Measurements from ENCODE around the gene UBQLN2. TPM values are rescaled to one million over a fixed set of nuclear protein-coding genes. Genes with fewer than 3 reads are reported as not detected.
"Not testable (repeated sequence)": the region's sequence is repeated elsewhere in the genome, so short reads cannot be mapped to it uniquely, and the experiment has no call there.

UBQLN2 gene
- total RNA-seq, 5 donors from 2014 or later (not counting 1 experiment from before 2014, with no cell fraction given) = 46.3 to 57.7 (median 53.7) TPM

DNA sequence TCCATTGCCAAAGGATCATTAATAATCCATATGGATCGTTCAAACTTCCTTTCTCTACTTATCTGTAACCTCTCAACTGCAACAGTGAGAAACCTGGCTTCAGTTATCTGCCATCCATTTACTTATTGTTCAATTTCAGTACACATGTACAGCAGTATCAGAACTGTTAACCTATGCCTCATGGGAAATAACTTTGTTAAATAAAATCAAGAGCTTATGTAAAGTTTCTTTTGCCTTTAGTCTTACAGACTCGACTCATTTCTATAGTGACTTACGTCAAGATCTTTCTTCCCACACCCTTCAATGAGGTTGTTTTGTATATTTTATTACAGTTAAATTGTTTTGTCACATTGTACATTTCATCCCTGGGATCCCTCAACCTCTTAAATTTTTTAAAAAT is 11.4 kb downstream of the UBQLN2 start:
- no CpG with 5 or more reads among the region's 3 CpGs for WGBS (ENCODE audit: insufficient coverage)
- Histone ChIP-seq H3K4me3 (ENCODE audit: control insufficient read depth in 1 of 2, extremely low read depth in 1 of 2, low read length in 1 of 2) (no peak overlapping the region), H3K27ac (ENCODE audit: low read length) (no peak overlapping the region), H3K27me3 (replicated peaks in 1 of 2; ENCODE audit: control insufficient read depth in 2 of 2, extremely low read depth in 1 of 2, insufficient read depth in 2 of 2, low read length in 1 of 2) (no peaks in the 10 kb centered on the region), H3K4me1 (ENCODE audit: control insufficient read depth in 1 of 2, extremely low read depth in 1 of 2, insufficient read depth in 2 of 2, low read length in 2 of 2) (peaks cover 0 to under 1% of the 10 kb centered on the region in 2 experiments), H3K9me3 (no peaks in the 10 kb centered on the region), H3K36me3 (ENCODE audit: control insufficient read depth in 2 of 2, extremely low read depth in 1 of 2, insufficient read depth in 1 of 2, low read length in 1 of 2) (peaks cover 0 to 12% of the 10 kb centered on the region in 2 donors)
- ATAC-seq (replicated peaks in 1 of 4) (no peak), DNase-seq (no peak)
- H3K36me3 Mint-ChIP-seq = peaks cover 57% of the 10 kb centered on the region
- H3K4me3 Mint-ChIP-seq = no peak overlapping the region
- peaks cover 0 to 7% (median 0%) of the 10 kb centered on the region in 3 donors for H3K9me3 Mint-ChIP-seq
- H3K27me3 Mint-ChIP-seq = peaks cover 0 to 10% of the 10 kb centered on the region in 2 donors
- POLR2A ChIA-PET = no interaction called here
- H3K4me1 Mint-ChIP-seq = peaks cover 26 to 73% (median 52%) of the 10 kb centered on the region in 3 donors
- no peak overlapping the region for H3K27ac Mint-ChIP-seq
- CTCF ChIA-PET = no interaction called here

DNA sequence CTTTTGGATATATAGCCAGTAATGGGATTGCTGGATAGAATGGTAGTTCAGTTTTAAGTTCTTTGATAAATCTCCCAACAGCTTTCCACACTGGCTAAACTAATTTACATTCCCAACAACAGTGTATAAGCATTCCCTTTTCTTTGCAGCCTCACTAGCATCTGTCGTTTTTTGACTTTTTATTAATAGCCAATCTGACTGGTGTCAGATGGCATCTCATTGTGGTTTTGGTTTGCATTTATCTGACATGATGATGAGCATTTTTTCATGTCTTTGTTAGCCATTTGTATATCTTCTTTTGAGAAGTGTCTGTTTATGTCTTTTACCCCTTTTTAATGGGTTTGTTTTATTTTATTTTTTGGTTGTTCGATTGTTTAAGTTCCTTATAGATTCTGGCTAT is 13.3 kb downstream of the UBQLN2 start:
- Mint-ChIP-seq H3K27me3 (peaks cover 0 to 14% of the 10 kb centered on the region in 2 donors), H3K9me3 (peaks cover 0 to 17% (median 3%) of the 10 kb centered on the region in 3 donors), H3K27ac (no peak overlapping the region), H3K4me1 (peaks cover 35 to 65% (median 41%) of the 10 kb centered on the region in 3 donors), H3K4me3 (no peak overlapping the region), H3K36me3 (peaks cover 63% of the 10 kb centered on the region)
- H3K27ac ChIP-seq (ENCODE audit: low read length) = no peak overlapping the region
- H3K27me3 ChIP-seq (replicated peaks in 1 of 2; ENCODE audit: control insufficient read depth in 2 of 2, extremely low read depth in 1 of 2, insufficient read depth in 2 of 2, low read length in 1 of 2) = no peaks in the 10 kb centered on the region
- H3K4me3 ChIP-seq (ENCODE audit: control insufficient read depth in 1 of 2, extremely low read depth in 1 of 2, low read length in 1 of 2) = no peak overlapping the region
- no peak for DNase-seq
- WGBS (ENCODE audit: insufficient coverage) = no CpG with 5 or more reads among the region's 2 CpGs
- H3K36me3 ChIP-seq (ENCODE audit: control insufficient read depth in 2 of 2, extremely low read depth in 1 of 2, insufficient read depth in 1 of 2, low read length in 1 of 2) = peaks cover 0 to 6% of the 10 kb centered on the region in 2 donors
- CTCF ChIA-PET = no interaction called here
- H3K4me1 ChIP-seq (ENCODE audit: control insufficient read depth in 1 of 2, extremely low read depth in 1 of 2, insufficient read depth in 2 of 2, low read length in 2 of 2) = no peaks in the 10 kb centered on the region
- ATAC-seq (replicated peaks in 1 of 4) = no peak
- POLR2A ChIA-PET = no interaction called here
- H3K9me3 ChIP-seq = peaks cover 7% of the 10 kb centered on the region

DNA sequence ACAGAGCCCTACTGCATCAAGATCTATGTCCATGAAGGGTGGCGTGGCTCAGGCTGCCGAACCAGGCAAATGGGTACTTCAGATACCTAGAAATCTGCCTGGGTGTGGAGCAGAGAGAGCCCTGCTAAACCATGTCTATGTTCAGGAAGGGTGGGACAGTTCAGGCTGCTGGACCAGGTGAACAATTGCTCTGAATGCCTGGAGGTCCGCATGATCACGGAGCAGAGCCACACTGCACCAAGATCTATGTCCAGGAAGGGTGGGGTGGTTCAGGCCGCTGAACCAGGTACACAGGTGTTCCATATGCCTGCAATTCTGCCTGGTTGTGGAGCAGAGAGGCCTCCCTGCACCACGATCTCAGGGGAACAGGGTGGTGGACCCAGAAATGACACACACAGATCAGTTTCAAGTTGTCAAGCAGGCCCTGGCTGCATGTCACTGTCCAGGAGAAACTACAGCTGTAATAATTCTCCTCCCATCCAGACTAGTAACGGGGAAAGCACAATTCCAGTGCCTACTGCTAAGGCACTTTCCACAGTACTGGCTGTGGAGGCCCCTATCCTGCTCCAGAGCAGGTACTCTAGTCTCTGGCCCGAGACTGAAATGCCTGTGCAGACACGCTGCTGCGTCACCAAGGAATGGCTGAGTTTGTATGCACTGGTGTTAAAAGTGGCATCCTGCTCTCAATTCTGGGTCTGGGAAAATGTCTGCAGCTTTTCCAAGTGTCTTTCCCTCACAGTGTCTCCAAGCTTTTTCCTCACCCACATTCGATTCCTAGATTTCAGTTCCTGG is 25.2 kb downstream of the UBQLN2 start:
- WGBS (ENCODE audit: insufficient coverage) = 90% methylated on average over 2 of the region's 11 CpGs
- no peak overlapping the region for H3K27ac ChIP-seq (ENCODE audit: low read length)
- peaks cover 0 to 9% (median 7%) of the 10 kb centered on the region in 3 donors for H3K9me3 Mint-ChIP-seq
- DNase-seq = no peak
- H3K4me1 ChIP-seq (ENCODE audit: control insufficient read depth in 1 of 2, extremely low read depth in 1 of 2, insufficient read depth in 2 of 2, low read length in 2 of 2) = peaks cover 0 to 4% of the 10 kb centered on the region in 2 experiments
- H3K27me3 Mint-ChIP-seq = peaks cover 0 to 5% of the 10 kb centered on the region in 2 donors
- no peak overlapping the region for H3K4me3 ChIP-seq (ENCODE audit: control insufficient read depth in 1 of 2, extremely low read depth in 1 of 2, low read length in 1 of 2)
- H3K4me1 Mint-ChIP-seq = peaks cover 4 to 22% (median 5%) of the 10 kb centered on the region in 3 donors
- H3K36me3 Mint-ChIP-seq = peaks cover 61% of the 10 kb centered on the region
- no peak overlapping the region for H3K4me3 Mint-ChIP-seq
- peaks cover 0 to 3% of the 10 kb centered on the region in 2 donors for H3K36me3 ChIP-seq (ENCODE audit: control insufficient read depth in 2 of 2, extremely low read depth in 1 of 2, insufficient read depth in 1 of 2, low read length in 1 of 2)
- no peaks in the 10 kb centered on the region for H3K9me3 ChIP-seq
- no peak for ATAC-seq (replicated peaks in 1 of 4)
- POLR2A ChIA-PET = no interaction called here
- H3K27ac Mint-ChIP-seq = no peak overlapping the region
- no peaks in the 10 kb centered on the region for H3K27me3 ChIP-seq (replicated peaks in 1 of 2; ENCODE audit: control insufficient read depth in 2 of 2, extremely low read depth in 1 of 2, insufficient read depth in 2 of 2, low read length in 1 of 2)
- CTCF ChIA-PET = no interaction called here

DNA sequence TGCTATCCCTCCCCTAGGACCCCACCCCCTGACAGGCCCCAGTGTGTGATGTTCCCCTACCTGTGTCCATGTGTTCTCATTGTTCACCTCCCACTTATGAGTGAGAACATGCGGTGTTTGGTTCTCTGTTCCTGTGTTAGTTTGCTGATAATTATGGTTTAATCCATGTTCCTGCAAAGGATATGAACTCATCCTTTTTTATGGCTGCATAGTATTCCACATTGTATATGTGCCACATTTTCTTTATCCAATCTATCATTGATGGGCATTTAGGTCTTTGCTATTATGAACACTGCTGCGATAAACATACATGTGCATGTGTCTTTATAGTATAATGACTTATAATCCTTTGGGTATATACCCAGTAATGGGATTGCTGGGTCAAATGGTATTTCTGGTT is 28.4 kb downstream of the UBQLN2 start:
- H3K36me3 ChIP-seq (ENCODE audit: control insufficient read depth in 2 of 2, extremely low read depth in 1 of 2, insufficient read depth in 1 of 2, low read length in 1 of 2); H3K4me1 ChIP-seq (ENCODE audit: control insufficient read depth in 1 of 2, extremely low read depth in 1 of 2, insufficient read depth in 2 of 2, low read length in 2 of 2); H3K4me3 Mint-ChIP-seq; H3K27me3 Mint-ChIP-seq; H3K9me3 ChIP-seq; H3K4me3 ChIP-seq (ENCODE audit: control insufficient read depth in 1 of 2, extremely low read depth in 1 of 2, low read length in 1 of 2); H3K27me3 ChIP-seq (replicated peaks in 1 of 2; ENCODE audit: control insufficient read depth in 2 of 2, extremely low read depth in 1 of 2, insufficient read depth in 2 of 2, low read length in 1 of 2); ATAC-seq (replicated peaks in 1 of 4); POLR2A ChIA-PET; H3K27ac Mint-ChIP-seq; DNase-seq; CTCF ChIA-PET; H3K27ac ChIP-seq (ENCODE audit: low read length): not testable (repeated sequence)
- Mint-ChIP-seq H3K9me3 (peaks cover 0 to 28% (median 9%) of the 10 kb centered on the region in 3 donors), H3K4me1 (peaks cover 4 to 30% (median 5%) of the 10 kb centered on the region in 3 donors), H3K36me3 (peaks cover 72% of the 10 kb centered on the region)
- WGBS (ENCODE audit: insufficient coverage) = no CpG with 5 or more reads among the region's 2 CpGs

DNA sequence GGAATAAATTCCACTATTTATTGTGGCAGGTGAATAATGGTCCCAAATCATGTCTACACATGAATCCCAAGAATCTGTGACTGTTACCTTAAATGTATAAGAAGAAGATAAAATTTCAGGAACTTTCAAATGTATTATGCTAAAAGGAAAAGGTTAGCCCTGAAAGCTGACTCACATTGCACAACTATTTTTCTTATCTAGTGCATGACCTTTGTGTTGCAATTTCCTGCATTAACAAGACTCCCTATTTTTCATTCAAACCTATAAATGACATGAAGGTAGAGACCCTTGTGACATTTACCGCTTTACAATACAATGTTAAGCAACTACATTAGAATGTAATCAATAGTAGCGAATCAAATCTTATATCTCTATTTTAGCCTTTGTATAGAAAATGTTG is 36.7 kb downstream of the UBQLN2 start:
- no peak overlapping the region for H3K27ac Mint-ChIP-seq
- Histone ChIP-seq H3K4me1 (ENCODE audit: control insufficient read depth in 1 of 2, extremely low read depth in 1 of 2, insufficient read depth in 2 of 2, low read length in 2 of 2) (no peaks in the 10 kb centered on the region), H3K27me3 (replicated peaks in 1 of 2; ENCODE audit: control insufficient read depth in 2 of 2, extremely low read depth in 1 of 2, insufficient read depth in 2 of 2, low read length in 1 of 2) (no peaks in the 10 kb centered on the region), H3K4me3 (ENCODE audit: control insufficient read depth in 1 of 2, extremely low read depth in 1 of 2, low read length in 1 of 2) (no peak overlapping the region), H3K9me3 (no peaks in the 10 kb centered on the region), H3K27ac (ENCODE audit: low read length) (no peak overlapping the region), H3K36me3 (ENCODE audit: control insufficient read depth in 2 of 2, extremely low read depth in 1 of 2, insufficient read depth in 1 of 2, low read length in 1 of 2) (peaks cover 0 to 5% of the 10 kb centered on the region in 2 donors)
- H3K9me3 Mint-ChIP-seq = peaks cover 0 to 26% (median 5%) of the 10 kb centered on the region in 3 donors
- peaks cover 0 to 9% (median 4%) of the 10 kb centered on the region in 3 donors for H3K4me1 Mint-ChIP-seq
- no peak overlapping the region for H3K4me3 Mint-ChIP-seq
- H3K27me3 Mint-ChIP-seq = peaks cover 0 to 16% of the 10 kb centered on the region in 2 donors
- peaks cover 44% of the 10 kb centered on the region for H3K36me3 Mint-ChIP-seq
- ChIA-PET POLR2A (no interaction called here), CTCF (no interaction called here)
- DNase-seq (no peak), ATAC-seq (replicated peaks in 1 of 4) (no peak)
- WGBS (ENCODE audit: insufficient coverage) = no CpG with 5 or more reads among the region's 2 CpGs

DNA sequence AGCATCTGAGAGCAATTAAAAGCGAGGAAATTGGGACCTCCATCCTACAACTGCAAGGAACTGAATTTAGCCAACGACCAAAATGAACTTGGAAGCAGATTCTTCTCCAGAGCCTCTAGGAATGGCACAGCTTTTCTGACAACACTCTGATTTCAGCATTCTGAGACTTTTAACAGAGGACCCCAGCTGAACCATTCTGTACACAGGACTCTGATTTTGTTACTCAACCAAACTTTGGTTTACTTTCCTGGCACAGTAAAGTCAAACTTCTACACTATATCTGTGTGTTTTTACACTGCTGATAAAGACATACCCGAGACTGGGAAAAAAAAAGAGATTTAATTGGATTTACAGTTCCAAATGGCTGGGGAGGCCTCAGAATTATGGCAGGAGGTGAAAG is 37.6 kb downstream of the UBQLN2 start:
- Mint-ChIP-seq H3K4me1 (peaks cover 0 to 3% (median 0%) of the 10 kb centered on the region in 3 donors), H3K36me3 (peaks cover 35% of the 10 kb centered on the region), H3K4me3 (no peak overlapping the region), H3K9me3 (peaks cover 0 to 23% (median 2%) of the 10 kb centered on the region in 3 donors), H3K27me3 (peaks cover 0 to 16% of the 10 kb centered on the region in 2 donors), H3K27ac (no peak overlapping the region)
- Histone ChIP-seq H3K9me3 (no peaks in the 10 kb centered on the region), H3K4me3 (ENCODE audit: control insufficient read depth in 1 of 2, extremely low read depth in 1 of 2, low read length in 1 of 2) (no peak overlapping the region), H3K36me3 (ENCODE audit: control insufficient read depth in 2 of 2, extremely low read depth in 1 of 2, insufficient read depth in 1 of 2, low read length in 1 of 2) (peaks cover 0 to 5% of the 10 kb centered on the region in 2 donors), H3K27me3 (replicated peaks in 1 of 2; ENCODE audit: control insufficient read depth in 2 of 2, extremely low read depth in 1 of 2, insufficient read depth in 2 of 2, low read length in 1 of 2) (no peaks in the 10 kb centered on the region), H3K27ac (ENCODE audit: low read length) (no peak overlapping the region), H3K4me1 (ENCODE audit: control insufficient read depth in 1 of 2, extremely low read depth in 1 of 2, insufficient read depth in 2 of 2, low read length in 2 of 2) (no peaks in the 10 kb centered on the region)
- WGBS (ENCODE audit: insufficient coverage) = no CpG with 5 or more reads among the region's 3 CpGs
- no peak for ATAC-seq (replicated peaks in 1 of 4)
- ChIA-PET CTCF (no interaction called here), POLR2A (no interaction called here)
- DNase-seq = no peak
